ENCODE data around the gene LDB3. TPM values are rescaled to one million over a fixed set of nuclear protein-coding genes. Genes with fewer than 3 reads are reported as not detected.

The LDB3 gene
- total RNA-seq, 1 experiment from 2014 or later: not detected

- H3K9me3 ChIP-seq: no peaks in the 10 kb centered on the region
- H3K27me3 ChIP-seq: no peaks in the 10 kb centered on the region
- H3K4me3 ChIP-seq: no peak overlapping the region
- H3K36me3 ChIP-seq: no peaks in the 10 kb centered on the region
- DNase-seq: peak; percentile 96
Observed at GRCh38 chr10:86648704-86649427, 19.4 kb upstream of the LDB3 start.

DNA sequence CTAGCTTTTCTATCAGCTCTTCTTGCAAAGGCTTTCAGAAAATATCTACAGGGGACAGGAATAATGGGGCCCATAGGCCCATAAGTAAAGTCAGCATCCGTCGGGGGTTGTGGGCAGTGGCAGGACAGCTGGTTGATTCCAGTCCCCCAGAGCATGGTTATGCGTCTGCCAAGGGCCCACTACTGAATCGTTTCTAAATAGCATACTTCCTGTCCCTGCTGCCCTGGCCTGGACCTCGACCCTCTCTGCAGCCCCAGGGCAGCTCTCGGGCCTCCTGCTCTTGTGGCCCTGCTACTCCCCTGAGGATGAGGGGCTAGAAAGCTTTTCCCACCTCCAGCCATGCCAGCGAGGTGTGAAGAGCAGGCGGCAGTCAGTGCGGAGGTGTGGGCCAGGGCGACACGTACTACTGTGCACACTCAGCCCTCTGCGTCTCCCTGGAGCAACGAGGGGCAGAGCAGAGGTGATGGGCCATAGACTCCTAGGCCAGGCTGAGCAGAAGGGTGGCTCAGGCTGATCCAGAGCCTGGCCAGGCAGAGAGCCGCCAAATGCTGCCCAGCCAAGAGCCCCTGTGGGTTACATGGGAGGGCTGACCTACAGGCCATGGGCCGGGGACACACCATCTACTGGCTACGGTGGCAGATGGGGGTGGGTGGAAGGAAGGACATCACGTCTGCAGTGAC is 18.7 kb upstream of the LDB3 start:
- H3K27me3 ChIP-seq: no peaks in the 10 kb centered on the region
- H3K9me3 ChIP-seq: no peaks in the 10 kb centered on the region

DNA sequence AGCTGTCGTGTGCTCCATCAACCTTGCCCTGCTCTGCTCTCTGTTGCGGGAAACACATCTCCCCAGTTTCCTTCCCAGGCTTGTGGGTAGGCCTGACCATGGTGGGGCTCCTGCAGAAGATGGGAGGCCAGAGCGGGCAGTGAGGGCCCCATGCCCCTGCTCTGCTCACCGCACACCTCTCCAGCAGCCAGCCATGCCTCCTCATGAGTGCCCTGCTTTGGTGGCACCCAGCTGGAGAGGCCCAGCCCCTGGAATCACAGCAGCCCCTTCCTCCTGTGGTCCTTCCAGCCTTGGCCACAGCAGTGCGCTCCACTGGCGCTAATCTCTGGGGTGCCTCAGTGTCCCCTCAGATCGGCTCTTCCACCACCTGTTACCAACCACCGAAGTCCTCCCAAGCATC is 18.2 kb upstream of the LDB3 start:
- Histone ChIP-seq H3K36me3 (no peaks in the 10 kb centered on the region), H3K9me3 (no peaks in the 10 kb centered on the region), H3K4me3 (no peak overlapping the region), H3K27me3 (no peaks in the 10 kb centered on the region)
- DNase-seq: no peak

More for the DNA sequence above, 18.7 kb upstream of the LDB3 start:
- Histone ChIP-seq H3K36me3 (no peaks in the 10 kb centered on the region), H3K4me3 (no peak overlapping the region)
- no peak for DNase-seq

GRCh38 chr10:86651021-86651471 is 17.3 kb upstream of the LDB3 start:
- no peak for DNase-seq
- Histone ChIP-seq H3K27me3 (no peaks in the 10 kb centered on the region), H3K9me3 (no peaks in the 10 kb centered on the region), H3K4me3 (no peak overlapping the region), H3K36me3 (no peaks in the 10 kb centered on the region)

DNA sequence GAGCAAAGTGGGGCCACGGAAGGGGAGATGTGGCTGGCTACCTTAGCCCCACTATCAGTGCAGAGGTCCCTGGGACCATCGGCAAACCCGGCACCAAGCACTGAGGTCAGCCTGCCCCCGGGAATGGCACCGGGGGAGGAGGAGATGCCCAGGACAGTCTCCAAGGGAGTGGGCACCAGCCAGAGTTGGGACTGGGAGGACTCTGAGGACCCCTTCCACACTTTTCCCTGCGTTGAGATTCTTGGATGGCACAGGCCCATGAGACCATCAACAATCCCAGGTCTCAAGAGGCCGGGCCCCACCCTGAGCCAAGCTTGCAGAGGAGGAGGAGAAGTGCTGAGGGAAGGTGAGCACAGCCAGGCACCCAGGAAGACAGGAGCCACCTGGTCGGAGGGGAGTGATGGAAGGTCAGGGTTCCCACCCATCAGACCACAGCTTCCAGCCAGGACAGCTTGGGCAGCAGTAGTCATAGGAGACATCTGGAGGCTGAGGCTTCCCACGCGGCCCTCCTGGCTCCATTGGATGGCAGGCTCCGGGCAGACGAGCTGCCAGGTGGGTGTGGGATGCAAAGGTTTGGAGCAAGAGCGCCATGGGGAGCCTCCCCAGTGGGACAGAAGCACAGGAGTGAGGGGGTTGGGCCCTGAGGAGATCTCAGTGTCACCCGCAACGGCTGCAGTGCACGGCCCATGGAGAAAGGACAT is 16.5 kb upstream of the LDB3 start:
- H3K36me3 ChIP-seq: no peaks in the 10 kb centered on the region
- no peaks in the 10 kb centered on the region for H3K27me3 ChIP-seq
- H3K4me3 ChIP-seq: no peak overlapping the region
- DNase-seq: no peak
- no peaks in the 10 kb centered on the region for H3K9me3 ChIP-seq

DNA sequence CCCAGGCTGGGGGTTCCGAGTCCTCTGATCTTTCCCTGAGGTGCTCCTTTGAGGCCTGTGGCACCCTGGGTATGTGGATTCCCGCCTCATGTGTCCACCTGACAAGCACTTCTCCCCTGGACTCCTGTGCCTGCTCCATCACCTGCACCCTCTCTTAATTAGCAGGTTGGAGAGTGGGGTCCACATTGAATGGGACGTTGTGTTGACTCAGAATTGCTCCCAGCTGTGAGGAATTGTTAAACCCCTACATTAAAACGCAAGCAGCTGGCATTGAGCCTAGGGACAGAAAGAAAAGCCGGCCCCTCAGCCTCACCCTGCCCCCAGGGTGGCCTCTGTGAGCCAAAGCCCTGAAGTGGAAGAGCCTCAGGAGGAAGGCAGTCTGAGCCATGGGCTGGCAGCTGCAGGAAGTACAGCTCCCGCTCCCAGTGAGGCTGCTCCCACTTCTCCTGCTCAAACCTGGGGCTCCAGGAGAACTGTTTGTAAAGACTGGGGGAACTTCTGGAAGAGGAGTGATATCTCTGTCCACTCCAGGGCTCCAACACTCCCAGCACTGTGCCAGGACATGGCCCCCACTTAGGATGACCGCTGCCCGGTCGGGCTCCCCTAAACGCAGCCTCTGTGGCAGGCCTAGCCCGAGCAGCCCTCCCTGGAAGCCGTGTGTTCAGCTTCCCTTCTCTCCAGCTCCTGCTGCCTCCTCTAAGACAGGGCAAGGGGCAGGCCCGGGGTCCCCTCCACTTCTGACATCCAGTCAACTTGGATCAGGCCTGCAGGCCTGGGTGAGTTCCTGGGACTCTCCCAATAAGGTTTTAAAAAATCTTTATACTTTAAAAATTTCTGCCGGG is 15.7 kb upstream of the LDB3 start:
- no peak overlapping the region for H3K4me3 ChIP-seq
- no peaks in the 10 kb centered on the region for H3K36me3 ChIP-seq
- no peak for DNase-seq
- no peaks in the 10 kb centered on the region for H3K27me3 ChIP-seq
- no peaks in the 10 kb centered on the region for H3K9me3 ChIP-seq

DNA sequence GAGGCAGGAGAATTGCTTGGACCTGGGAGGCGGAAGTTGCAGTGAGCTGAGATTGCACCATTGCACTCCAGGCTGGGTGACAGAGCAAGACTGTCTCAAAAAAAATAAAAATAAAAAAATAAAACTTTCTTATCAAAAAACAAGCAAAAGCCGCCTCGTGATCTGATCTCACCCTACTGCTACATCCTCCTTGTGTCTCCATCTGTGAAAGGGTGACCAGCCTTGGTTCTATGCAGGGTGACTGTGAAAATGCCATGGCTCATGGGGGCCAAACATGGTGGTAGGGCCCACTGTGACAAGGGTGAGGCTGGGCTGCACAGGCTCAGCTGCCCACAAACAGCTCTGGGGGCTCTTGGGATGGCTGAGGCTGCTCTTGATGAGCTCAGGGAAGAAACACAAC is 14.9 kb upstream of the LDB3 start:
- Histone ChIP-seq H3K9me3 (no peaks in the 10 kb centered on the region), H3K4me3 (no peak overlapping the region), H3K36me3 (no peaks in the 10 kb centered on the region), H3K27me3 (no peaks in the 10 kb centered on the region)
- no peak for DNase-seq

GRCh38 chr10:86653987-86654386 is 14.3 kb upstream of the LDB3 start:
- Histone ChIP-seq H3K36me3 (no peaks in the 10 kb centered on the region), H3K4me3 (no peak overlapping the region), H3K9me3 (no peaks in the 10 kb centered on the region), H3K27me3 (no peaks in the 10 kb centered on the region)
- no peak for DNase-seq

- Histone ChIP-seq H3K36me3 (no peaks in the 10 kb centered on the region), H3K9me3 (no peaks in the 10 kb centered on the region), H3K27me3 (no peaks in the 10 kb centered on the region), H3K4me3 (no peak within 1 kb of the TSS)
- DNase-seq: peak; percentile 56
Observed at GRCh38 chr10:86654411-86655172, 13.7 kb upstream of the LDB3 start, which contains the start of gene OPN4. Gene OPN4, plus strand, starts transcription at chr10:86654547. Its CDS starts 237 bp downstream, at chr10:86654784.

DNA sequence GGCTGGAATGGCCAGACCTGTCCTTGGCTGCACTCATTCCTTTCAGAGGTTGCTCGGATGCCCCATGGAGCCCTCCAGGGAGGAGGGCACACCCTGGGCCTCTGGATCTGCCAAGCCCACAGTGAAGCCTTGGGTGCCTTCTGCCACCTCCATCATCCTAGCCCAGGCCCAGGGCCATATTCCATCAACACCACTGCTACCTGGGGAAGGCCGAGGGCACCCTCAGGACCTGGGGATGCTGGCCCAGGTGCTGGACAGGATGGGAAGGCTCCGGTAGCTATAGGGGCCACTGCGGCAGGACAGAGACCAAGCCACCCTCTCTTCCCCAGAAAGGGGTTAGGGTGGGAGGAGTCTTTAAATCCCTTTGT is 13.2 kb upstream of the LDB3 start:
- H3K36me3 ChIP-seq: no peaks in the 10 kb centered on the region
- no peaks in the 10 kb centered on the region for H3K27me3 ChIP-seq
- no peaks in the 10 kb centered on the region for H3K9me3 ChIP-seq
- no peak for DNase-seq
- H3K4me3 ChIP-seq: no peak overlapping the region

- Histone ChIP-seq H3K27me3 (no peaks in the 10 kb centered on the region), H3K9me3 (no peaks in the 10 kb centered on the region), H3K4me3 (no peak overlapping the region), H3K36me3 (no peaks in the 10 kb centered on the region)
- no peak for DNase-seq
Observed at GRCh38 chr10:86655596-86655995, 12.7 kb upstream of the LDB3 start.

GRCh38 chr10:86657011-86657395 is 11.3 kb upstream of the LDB3 start:
- Histone ChIP-seq H3K4me3 (no peak overlapping the region), H3K27me3 (no peaks in the 10 kb centered on the region), H3K36me3 (no peaks in the 10 kb centered on the region), H3K9me3 (no peaks in the 10 kb centered on the region)
- no peak for DNase-seq

- Histone ChIP-seq H3K27me3 (no peaks in the 10 kb centered on the region), H3K36me3 (no peaks in the 10 kb centered on the region), H3K4me3 (no peak overlapping the region), H3K9me3 (no peaks in the 10 kb centered on the region)
- DNase-seq: no peak
Observed at GRCh38 chr10:86657396-86658011, 10.8 kb upstream of the LDB3 start.

- no peak for DNase-seq
- no peak overlapping the region for H3K4me3 ChIP-seq
- no peaks in the 10 kb centered on the region for H3K27me3 ChIP-seq
- no peaks in the 10 kb centered on the region for H3K36me3 ChIP-seq
- no peaks in the 10 kb centered on the region for H3K9me3 ChIP-seq
Observed at GRCh38 chr10:86658261-86658741, 10.0 kb upstream of the LDB3 start.

- Histone ChIP-seq H3K27me3 (no peaks in the 10 kb centered on the region), H3K4me3 (no peak overlapping the region), H3K9me3 (no peaks in the 10 kb centered on the region), H3K36me3 (no peaks in the 10 kb centered on the region)
- no peak for DNase-seq
Observed at GRCh38 chr10:86658751-86659150, 9.6 kb upstream of the LDB3 start.

All from MG63 (cell line).